Tibial nerve (tissue), 4 donors: Measurements from ENCODE around the gene IFITM5. TPM values are rescaled to one million over a fixed set of nuclear protein-coding genes. Genes with fewer than 3 reads are reported as not detected.
A peak's percentile ranks its signal among the peaks of the same experiment; 100 is the strongest.

Experiments used
- DNase-seq, 2 donors: peaks; one replicate each; pipeline ENCODE4 v3.0.0-alpha.2; 2019; ENCODE audit warnings: low spot score in 2 of 2
- H3K27ac ChIP-seq, 4 donors: fragments of 200-600 bp; sonication (generic) in 3 of 4; one replicate each; pipeline ENCODE4 v1.5.1; 2017 to 2019; ENCODE audit warnings: mild to moderate bottlenecking in 1 of 4
- H3K27me3 ChIP-seq, 2 donors: fragments of 200-600 bp; sonication (generic) in 1 of 2; one replicate each; pipeline versions ENCODE4 v1.5.1 to v1.6.0; 2017 to 2019
- H3K36me3 ChIP-seq, 3 donors: fragments of 200-600 bp; sonication (generic); one replicate each; pipeline ENCODE4 v1.5.1; 2018 to 2019
- H3K4me1 ChIP-seq, 4 donors: fragments of 200-600 bp; sonication (generic) in 3 of 4; one replicate each; pipeline ENCODE4 v1.5.1; 2017 to 2019
- H3K4me3 ChIP-seq, 4 donors: fragments of 200-600 bp; sonication (generic) in 3 of 4; one replicate each; pipeline ENCODE4 v1.5.1; 2017 to 2019; ENCODE audit warnings: mild to moderate bottlenecking in 1 of 4, moderate library complexity in 1 of 4
- H3K9me3 ChIP-seq, 4 donors: fragments of 200-600 bp; sonication (generic) in 3 of 4; one replicate each; pipeline ENCODE4 v1.5.1; 2017 to 2019
- EP300 ChIP-seq, 2 donors: sonication (generic); formaldehyde crosslinking; IDR thresholded peaks; one replicate each; pipeline ENCODE4 v1.6.1; 2017; ENCODE audit warnings: antibody characterized with exemption in 2 of 2, mild to moderate bottlenecking in 1 of 2
- POLR2A ChIP-seq, 2 donors: fragments of 450-650 bp; IDR thresholded peaks; one replicate each; pipeline ENCODE4 v1.6.1; 2017; ENCODE audit warnings: antibody characterized with exemption in 2 of 2, mild to moderate bottlenecking in 2 of 2, moderate library complexity in 2 of 2
- WGBS, 2 donors: methylation state at CpG; one replicate each; pipeline ENCODE4 v1.1.5; 2018; 5-methylcytosine and 5-hydroxymethylcytosine counted together
- total RNA-seq, 4 donors: library from RNA; depleted of rRNA; stranded (reverse); fragments of >200 nt; gene quantifications; one replicate each; pipeline ENCODE4 v1.1.0, GENCODE V29; 2016
- TF ChIP-seq, protein P1 (sequence below), 5 experiments: fragments of 200-600 bp in 3 of 5; fragments of 450-650 bp in 2 of 5; sonication (generic) in 3 of 5; IDR thresholded peaks; one replicate each; pipeline ENCODE4 v1.5.1; 2016 to 2019; ENCODE audit warnings: antibody characterized with exemption in 5 of 5, mild to moderate bottlenecking in 3 of 5, moderate library complexity in 2 of 5

IFITM5 gene
- total RNA-seq, 4 donors from 2014 or later: not detected

DNA sequence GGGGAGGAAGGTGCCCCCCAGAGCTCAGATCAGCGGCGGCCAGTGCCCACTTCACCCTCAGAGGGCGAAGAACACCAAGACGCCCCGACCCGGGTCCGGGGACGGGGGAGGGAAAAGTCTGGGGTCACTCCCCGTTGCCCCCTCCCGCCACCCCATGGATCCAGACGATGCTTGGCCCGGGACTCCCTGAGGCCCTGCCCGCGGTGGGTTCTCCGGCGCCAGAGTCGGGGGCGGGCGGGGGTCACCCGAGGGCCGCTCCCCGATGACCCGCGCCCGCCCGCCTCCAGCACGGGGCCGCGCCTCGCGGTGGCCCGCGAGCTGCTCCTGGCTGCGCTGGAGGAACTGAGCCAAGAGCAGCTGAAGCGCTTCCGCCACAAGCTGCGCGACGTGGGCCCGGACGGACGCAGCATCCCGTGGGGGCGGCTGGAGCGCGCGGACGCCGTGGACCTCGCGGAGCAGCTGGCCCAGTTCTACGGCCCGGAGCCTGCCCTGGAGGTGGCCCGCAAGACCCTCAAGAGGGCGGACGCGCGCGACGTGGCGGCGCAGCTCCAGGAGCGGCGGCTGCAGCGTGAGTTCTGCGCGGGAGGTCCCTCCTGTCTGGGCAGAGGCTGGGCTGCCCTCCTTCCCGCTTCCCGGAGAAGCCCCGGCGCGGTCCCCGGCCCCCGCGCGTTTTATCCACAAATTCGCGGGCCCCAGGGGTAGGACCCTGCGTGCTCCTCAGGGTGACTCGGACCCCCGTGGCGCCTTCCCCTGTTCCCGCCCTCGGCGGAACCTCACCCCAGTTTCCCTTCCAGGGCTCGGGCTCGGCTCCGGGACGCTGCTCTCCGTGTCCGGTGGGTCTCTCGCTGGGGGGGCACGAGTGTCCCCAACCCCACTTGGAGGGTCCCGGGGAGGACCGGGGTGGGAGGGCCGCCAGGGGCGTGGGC, 20.0 kb downstream of the IFITM5 start:
- WGBS, 2 donors: 9 to 27% methylated on average over 25 to 34 of the region's 97 CpGs
- Histone ChIP-seq H3K4me1 (peaks cover 0 to 30% (median 24%) of the 10 kb centered on the region in 4 donors), H3K9me3 (peaks cover 0 to 4% (median 0%) of the 10 kb centered on the region in 4 donors), H3K36me3 (no peaks in the 10 kb centered on the region), H3K27ac (peak overlapping the region in 2 of 4 donors; percentile 6 to 71), H3K4me3 (peak overlapping the region; percentile 3 to 62 (median 26)), H3K27me3 (peaks cover 4 to 64% of the 10 kb centered on the region in 2 donors)
- no peak for TF ChIP-seq POLR2A (IDR thresholded peaks at IDR 0.05)
- TF ChIP-seq EP300 (IDR thresholded peaks at IDR 0.05): no peak
- TF ChIP-seq, protein P1, sequence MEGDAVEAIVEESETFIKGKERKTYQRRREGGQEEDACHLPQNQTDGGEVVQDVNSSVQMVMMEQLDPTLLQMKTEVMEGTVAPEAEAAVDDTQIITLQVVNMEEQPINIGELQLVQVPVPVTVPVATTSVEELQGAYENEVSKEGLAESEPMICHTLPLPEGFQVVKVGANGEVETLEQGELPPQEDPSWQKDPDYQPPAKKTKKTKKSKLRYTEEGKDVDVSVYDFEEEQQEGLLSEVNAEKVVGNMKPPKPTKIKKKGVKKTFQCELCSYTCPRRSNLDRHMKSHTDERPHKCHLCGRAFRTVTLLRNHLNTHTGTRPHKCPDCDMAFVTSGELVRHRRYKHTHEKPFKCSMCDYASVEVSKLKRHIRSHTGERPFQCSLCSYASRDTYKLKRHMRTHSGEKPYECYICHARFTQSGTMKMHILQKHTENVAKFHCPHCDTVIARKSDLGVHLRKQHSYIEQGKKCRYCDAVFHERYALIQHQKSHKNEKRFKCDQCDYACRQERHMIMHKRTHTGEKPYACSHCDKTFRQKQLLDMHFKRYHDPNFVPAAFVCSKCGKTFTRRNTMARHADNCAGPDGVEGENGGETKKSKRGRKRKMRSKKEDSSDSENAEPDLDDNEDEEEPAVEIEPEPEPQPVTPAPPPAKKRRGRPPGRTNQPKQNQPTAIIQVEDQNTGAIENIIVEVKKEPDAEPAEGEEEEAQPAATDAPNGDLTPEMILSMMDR (IDR thresholded peaks at IDR 0.05): no peak
- DNase-seq: peak in 1 of 2 donors; percentile 8

DNA sequence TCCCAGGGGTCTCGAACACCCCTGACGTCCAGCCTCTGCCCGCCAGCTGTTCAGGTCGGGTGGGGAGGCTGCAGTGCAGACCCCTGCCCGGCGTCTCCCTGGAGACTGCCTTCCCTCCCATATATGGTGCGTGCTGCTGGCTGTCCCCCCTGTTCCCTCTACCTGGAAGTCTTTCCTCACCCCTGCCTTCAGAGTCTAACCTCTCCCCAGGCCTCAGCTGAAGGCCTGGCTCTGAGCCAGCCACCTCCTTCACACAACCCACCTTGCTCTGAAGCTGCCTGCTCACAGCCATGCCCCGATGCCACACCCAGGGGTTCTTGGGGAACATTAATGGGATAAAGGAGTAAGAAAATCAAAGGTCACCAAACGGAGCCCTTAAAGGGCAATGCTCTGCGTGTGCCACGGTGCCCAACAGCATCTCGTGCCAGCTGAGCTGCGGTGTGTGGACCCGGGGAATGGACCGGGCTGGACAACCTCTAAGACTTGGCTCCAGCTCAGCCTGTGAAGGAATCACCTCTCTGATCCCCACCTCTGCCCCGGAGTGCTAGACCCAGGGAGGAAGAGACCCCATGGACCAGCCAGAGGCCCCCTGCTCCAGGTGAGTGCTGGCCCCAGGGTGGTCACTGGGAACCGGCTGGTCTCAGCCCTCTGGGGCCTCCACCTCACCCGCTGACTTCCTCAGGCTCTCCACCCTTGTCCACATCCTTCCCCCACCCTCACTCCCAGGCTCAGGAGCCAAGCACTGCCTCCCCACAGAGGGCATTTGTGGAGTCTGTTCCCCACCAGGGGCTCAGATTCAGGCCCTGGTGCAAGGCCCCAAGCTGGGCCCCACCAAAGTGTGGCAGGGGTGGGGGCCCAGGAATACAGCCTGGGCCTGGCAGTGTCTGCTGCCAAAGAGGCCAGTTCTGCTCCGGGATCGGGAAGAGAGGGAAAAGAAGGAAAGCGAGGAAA, 21.1 kb downstream of the IFITM5 start, which contains the start of gene NLRP6:
NLRP6 (plus strand) TSS at position 407 of the 951 bp plus-strand sequence; CDS start at position 570, 163 bp downstream.
- Histone ChIP-seq H3K36me3 (no peaks in the 10 kb centered on the region), H3K27ac (peak within 1 kb of the TSS in 1 of 4 donors; percentile 71), H3K9me3 (peaks cover 0 to 4% (median 0%) of the 10 kb centered on the region in 4 donors), H3K4me1 (peaks cover 0 to 30% (median 24%) of the 10 kb centered on the region in 4 donors), H3K4me3 (peak within 1 kb of the TSS in 2 of 4 donors; percentile 37 to 62), H3K27me3 (peaks cover 4 to 54% of the 10 kb centered on the region in 2 donors)
- DNase-seq: peak in 1 of 2 donors; percentile 12
- TF ChIP-seq, protein P1 (IDR thresholded peaks at IDR 0.05): no peak
- TF ChIP-seq EP300 (IDR thresholded peaks at IDR 0.05) (no peak), POLR2A (IDR thresholded peaks at IDR 0.05) (no peak)
- 69 to 82% methylated on average over 15 to 21 of the region's 21 CpGs for WGBS, 2 donors

DNA sequence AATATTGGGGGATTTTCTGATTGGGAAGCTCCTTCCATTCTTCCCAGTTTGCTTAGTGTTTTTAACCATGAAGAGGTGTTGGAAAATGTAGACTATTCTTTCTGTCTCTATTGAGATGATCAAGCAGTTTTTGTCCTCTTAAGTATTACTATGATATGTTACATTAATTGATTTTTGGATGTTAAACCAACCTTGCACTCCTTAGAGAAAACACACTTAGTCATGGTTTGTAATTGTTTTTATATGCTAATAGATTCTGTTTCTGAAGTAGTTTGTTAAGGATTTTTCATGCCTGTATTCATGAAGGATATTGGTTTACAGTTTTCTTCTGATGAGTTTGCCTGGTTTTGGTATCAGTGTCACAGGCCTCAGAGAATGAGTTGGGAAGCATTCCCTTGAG, 23.1 kb downstream of the IFITM5 start:
- DNase-seq: no peak
- Histone ChIP-seq H3K4me3 (no peak overlapping the region), H3K36me3 (no peaks in the 10 kb centered on the region), H3K4me1 (peaks cover 0 to 26% (median 21%) of the 10 kb centered on the region in 4 donors), H3K9me3 (peaks cover 0 to 4% (median 0%) of the 10 kb centered on the region in 4 donors), H3K27ac (no peak overlapping the region), H3K27me3 (peaks cover 0 to 35% of the 10 kb centered on the region in 2 donors)
- TF ChIP-seq POLR2A (IDR thresholded peaks at IDR 0.05): no peak

DNA sequence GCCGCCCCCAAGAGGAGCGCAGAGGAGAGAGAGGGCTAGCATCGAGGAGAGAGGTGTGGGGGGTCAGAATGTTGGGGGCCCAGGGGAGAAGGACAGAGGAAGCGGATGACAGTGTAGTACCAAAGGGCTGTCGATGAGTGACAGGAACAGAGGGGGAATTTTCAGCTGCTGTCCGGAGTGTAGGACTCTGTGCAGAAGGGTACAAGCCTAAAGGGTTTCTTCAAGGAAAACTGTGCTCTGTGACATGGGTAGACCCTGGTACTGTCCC, 26.5 kb downstream of the IFITM5 start:
- Histone ChIP-seq H3K9me3 (peaks cover 0 to 4% (median 0%) of the 10 kb centered on the region in 4 donors), H3K27ac (peak overlapping the region in 1 of 4 donors; percentile 40), H3K4me1 (peaks cover 0 to 16% (median 7%) of the 10 kb centered on the region in 4 donors), H3K36me3 (no peaks in the 10 kb centered on the region), H3K27me3 (peaks cover 0 to 3% of the 10 kb centered on the region in 2 donors), H3K4me3 (no peak overlapping the region)
- WGBS, 2 donors: 64 to 73% methylated on average over 6 of the region's 6 CpGs
- TF ChIP-seq EP300 (IDR thresholded peaks at IDR 0.05): no peak
- TF ChIP-seq POLR2A (IDR thresholded peaks at IDR 0.05): no peak
- TF ChIP-seq, protein P1 (IDR thresholded peaks at IDR 0.05): no peak
- DNase-seq: no peak

DNA sequence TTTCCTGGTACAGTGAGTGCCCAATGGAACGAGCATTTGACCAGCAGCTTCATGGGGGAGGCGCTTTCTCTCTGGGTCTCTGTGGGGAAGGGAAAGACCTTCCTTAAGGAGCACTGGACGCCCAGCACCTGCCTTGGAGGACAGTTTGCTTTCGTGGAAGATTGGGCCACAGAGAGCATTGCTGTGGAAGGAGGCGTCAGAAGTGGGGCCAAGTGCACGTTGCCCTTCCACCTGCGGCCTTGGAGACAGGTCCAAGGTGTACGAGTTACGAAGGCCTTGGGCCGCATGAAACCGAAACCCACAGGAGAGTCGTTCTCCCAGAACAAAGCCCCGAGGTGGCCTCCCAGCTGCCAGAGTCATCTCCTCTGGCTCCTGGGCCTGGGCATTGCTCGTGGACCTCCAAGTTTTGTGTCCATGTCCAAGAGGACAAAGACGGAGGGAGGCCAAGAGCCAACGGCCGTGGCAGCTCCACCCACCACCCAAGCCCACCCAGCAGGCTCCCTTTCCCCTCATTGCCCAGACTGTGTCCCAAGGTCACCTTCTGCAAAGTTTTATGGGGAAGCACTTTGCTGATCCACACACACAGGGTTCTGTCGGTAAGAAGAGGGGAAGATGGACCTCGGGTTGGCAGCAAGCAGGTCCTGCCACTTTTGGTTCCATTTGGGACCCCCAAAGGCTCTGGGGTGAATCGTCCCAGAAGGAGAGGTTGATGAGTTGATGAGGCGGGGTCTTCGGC, 27.0 kb downstream of the IFITM5 start:
- H3K27me3 ChIP-seq: no peaks in the 10 kb centered on the region
- TF ChIP-seq EP300 (IDR thresholded peaks at IDR 0.05) (no peak), POLR2A (IDR thresholded peaks at IDR 0.05) (no peak)
- TF ChIP-seq, protein P1 (IDR thresholded peaks at IDR 0.05): no peak
- no peak for DNase-seq
- 88 to 90% methylated on average over 22 of the region's 22 CpGs for WGBS, 2 donors
- H3K27ac ChIP-seq: peak overlapping the region in 1 of 4 donors; percentile 87
- peaks cover 0 to 4% (median 0%) of the 10 kb centered on the region in 4 donors for H3K9me3 ChIP-seq
- no peak overlapping the region for H3K4me3 ChIP-seq
- H3K4me1 ChIP-seq: peaks cover 0 to 21% (median 8%) of the 10 kb centered on the region in 4 donors
- H3K36me3 ChIP-seq: no peaks in the 10 kb centered on the region
